HG03108 (cell line): ENCODE results near the gene NOP10.

Experiments
- ATAC-seq: cut with Tn5 transposase; IDR thresholded peaks from one replicate; pipeline ENCODE4 v1.9.1; 2021; ENCODE audit warnings: moderate library complexity; ENCODE audit not compliant: unreplicated experiment

The NOP10 gene

DNA sequence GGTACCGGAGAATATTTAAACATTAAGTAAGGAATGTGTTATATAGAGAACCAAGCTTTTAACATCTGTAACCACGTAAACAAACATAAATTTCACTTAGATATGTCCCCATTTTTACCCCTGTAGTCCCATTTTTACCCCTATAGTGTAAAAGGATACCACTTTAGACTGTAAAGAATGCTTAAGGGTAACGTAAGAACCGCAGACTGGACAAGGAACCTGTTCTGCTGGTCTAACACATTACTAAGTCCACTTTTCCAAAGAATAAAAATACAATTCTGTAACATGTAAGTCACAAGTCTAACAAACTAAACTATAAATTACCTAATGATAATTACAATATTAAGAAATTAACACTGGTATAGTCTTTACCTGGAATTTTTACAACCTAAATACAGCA, 8.3 kb downstream of the NOP10 start:
- no peak for ATAC-seq

GRCh38 chr15:34332553-34333120, 10.3 kb downstream of the NOP10 start:
- no peak for ATAC-seq

DNA sequence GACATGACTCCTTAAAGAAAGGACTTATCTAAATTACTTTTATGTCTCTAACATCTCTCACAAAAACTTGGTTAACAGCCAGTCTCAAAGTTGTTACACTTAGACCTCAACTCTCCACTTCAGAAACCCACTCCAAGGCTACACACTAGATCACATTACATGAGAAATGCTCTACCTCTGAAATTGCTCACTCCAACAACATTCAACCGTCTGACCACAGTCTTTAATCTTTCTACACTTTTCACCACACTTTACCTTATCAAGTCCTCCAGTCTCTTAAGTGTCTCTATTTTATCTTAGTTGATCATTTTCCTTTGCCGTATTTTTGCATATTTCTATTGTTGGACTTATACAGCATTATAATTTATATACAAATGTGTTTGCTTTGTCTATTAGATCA, 11.1 kb downstream of the NOP10 start:
- ATAC-seq = no peak

DNA sequence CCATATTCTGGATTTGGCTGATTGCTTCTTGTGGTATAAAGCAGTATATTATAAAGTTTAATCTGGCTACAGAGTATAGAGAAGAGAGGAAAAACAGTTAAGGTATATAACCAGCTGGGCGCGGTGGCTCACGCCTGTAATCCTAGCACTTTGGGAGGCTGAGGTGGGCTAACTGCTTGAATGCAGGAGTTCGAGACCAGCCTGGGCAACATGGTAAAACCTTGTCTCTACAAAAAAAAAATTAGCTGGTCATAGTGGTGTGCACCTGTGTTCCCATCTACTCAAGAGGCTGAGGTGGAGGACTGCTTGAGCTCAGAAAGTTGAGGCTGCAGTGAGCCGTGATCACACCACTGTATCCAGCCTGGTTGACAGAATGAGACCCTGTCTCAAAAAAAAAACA, 12.7 kb downstream of the NOP10 start:
- ATAC-seq = no peak

DNA sequence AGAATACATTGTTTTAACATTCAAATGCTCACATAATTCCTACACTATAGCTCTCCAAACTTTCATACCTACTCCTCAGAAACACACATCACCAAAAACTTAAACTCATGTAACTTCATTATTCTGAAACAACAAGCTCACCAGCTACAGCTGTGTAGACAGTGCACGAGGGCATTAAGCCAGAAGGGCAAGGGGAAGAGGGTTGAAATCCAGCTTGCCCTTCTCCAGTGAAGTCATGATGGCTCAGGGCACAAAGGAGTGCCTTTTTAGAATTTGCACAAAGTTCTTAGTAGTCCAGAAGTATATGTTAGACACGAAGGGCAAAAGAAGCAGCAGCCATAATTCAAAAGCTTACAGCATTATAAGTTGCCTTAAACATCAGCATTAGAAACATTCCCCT, 13.9 kb downstream of the NOP10 start:
- ATAC-seq = no peak

GRCh38 chr15:34327906-34328305, 15.0 kb downstream of the NOP10 start:
- no peak for ATAC-seq

DNA sequence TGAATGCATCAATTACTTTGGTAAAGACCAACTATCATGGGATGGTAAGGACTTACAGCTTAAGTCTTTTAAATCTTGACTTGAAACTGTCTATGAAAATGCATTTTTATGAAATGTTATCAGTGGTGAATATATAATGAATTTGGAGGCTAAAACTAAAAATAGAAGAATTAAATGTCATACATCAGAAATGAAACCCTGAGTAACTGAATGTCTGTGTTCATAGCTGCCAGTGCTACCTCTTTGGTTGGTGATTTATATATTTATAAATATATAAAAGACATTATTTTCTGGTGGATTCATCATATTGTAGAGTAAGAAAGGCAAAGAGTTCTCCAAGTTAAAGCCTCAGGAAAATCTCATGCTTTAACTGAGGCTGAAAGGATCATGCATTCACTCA, 17.6 kb downstream of the NOP10 start:
- no peak for ATAC-seq

GRCh38 chr15:34324933-34325332, 18.0 kb downstream of the NOP10 start:
- no peak for ATAC-seq

DNA sequence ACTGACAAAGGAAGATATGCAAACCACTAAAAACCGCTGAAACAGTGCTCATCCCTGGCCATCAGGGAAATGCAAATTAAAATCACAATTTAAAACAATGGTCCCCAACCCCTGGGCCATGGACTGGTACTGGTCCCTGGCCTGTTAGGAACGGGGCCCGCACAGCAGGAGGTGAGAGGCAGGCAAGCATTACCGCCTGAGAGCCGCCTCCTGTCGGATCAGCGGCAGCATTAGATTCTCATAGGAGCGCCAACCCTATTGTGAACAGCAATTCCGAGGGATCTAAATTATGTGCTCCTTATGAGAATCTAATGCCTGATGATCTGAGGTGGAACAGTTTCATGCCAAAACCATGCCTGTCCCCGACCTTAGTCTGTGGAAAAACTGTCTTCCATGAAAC, 19.7 kb downstream of the NOP10 start:
- no peak for ATAC-seq

GRCh38 chr15:34318277-34319079, 24.5 kb downstream of the NOP10 start:
- peak; percentile 66 for ATAC-seq

DNA sequence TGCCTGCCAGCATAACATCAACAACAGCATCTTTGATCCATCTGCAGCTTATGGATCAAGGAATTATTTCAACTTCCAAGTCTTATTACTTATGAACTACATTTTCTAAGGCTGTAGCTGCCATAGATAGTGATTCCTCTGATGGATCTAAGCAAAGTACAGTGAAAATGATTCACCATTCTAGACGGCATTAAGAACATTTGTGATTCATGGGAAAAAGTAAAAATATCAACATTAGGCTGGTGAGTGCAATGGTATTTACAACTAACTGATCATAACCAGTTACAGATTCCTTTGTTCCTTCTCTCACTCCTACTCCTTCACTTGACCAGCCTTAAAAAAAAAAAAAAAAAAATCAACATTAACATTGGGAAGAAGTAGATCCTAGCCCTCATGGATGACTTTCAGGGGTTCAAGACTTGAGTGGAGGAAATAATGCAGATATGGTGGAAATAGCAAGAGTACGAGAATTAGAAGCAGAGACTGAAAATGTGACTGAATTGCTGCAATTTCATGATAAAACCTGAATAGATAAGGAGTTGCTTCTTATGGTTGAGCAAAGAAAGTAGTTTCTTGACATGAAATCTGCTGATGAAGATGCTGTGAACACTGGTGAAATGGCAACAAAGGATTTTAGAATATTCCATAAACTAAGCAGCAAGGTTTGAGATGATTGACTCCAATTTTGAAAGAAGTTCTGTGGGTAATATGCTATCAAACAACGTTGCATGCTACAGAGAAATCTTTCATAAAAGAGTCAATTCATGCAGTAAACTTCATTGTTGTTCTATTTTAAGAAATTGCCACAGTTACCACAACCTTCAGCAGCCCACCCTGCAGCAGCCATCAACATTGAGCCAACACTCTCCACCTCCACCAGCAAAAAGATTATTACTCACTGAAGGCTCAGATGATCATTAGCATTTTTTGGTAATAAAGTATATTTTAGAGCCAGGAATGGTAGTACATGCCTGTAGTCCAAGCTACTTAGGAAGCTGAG, 28.1 kb downstream of the NOP10 start:
- no peak for ATAC-seq

DNA sequence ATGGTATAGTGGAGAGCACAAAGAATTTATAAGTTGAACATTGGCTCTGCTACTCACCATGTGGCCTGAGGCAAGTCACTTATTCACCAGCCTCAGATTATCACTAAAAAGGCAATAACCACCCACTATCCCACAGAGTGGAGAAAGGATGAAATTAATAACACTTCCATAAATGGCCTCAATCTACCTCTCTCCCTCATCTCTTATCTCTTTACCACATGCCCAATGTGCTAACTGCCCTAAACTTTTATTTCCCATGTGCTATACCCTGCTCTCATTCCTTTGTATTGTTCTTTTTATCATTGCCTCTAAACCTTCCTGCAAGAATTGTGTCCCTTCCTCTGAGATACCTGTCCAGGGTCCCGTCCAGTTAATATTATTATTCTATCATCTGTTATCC, 31.4 kb downstream of the NOP10 start:
- no peak for ATAC-seq

DNA sequence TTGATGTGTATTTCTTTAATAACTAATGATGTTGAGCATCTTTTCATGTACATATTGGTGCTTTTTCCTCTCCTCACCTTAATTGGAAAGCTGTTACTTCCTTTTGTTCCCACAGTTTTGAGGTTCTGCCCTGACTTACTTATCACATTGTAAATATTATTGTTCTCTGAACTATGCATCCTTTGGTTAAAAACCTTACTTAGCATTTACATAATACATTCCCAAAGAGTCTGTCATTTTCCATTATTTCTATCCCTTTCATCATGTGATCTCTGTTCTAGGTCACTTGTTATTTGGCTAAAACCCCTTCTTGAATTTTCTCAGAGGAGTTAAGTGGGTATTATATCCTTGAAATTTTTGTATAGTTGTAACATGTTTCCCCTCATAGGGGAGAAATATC, 38.3 kb downstream of the NOP10 start:
- ATAC-seq = no peak

GRCh38 chr15:34301058-34301457, 41.9 kb downstream of the NOP10 start:
- no peak for ATAC-seq

DNA sequence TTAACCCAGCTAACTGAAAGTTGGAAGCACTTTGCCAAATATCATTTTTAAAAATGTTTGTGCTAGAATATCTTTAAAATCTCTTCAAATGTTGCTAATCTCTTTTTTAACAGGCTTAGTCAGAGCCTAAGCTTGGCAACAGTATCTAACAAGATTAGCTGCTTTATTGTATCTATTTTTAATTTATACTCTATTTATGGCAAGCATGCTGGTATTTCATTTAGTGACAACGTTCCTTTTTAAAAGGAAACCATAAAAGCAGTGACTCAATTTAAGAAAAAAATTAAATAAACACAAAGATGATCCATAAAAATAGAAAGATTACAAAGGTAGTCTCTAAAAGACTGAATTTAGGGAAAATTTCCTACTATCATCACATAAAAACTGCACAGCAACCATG, 45.9 kb downstream of the NOP10 start:
- ATAC-seq = no peak

DNA sequence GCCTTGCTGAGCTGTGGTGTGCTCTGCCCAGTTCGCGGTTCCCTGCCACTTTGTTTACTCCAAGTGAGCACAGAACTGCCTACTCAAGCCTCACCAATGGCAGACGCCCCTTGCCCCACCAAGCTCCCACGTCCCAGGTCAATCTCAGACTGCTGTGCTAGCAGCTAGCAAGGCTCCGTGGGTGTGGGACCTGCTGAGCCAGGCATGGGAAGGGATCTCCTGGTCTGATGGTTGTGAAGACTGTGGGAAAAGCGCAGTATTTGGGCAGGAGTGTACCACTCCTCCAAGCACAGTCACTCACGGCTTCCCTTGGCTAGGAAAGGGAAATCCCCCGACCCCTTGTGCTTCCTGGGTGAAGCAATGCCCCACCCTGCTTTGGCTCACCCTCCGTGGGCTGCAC, 50.3 kb downstream of the NOP10 start:
- no peak for ATAC-seq
